H1 (cell line): ENCODE results near the gene CCDC82. TPM values are rescaled to one million over a fixed set of nuclear protein-coding genes. Genes with fewer than 3 reads are reported as not detected.

Experiments
- CHD1 ChIP-seq: IDR thresholded peaks from 2 replicates; pipeline ENCODE4 v1.6.1; 2012; ENCODE audit warnings: low read depth, low read length, improper control_type of control experiment
- CTBP2 ChIP-seq: IDR thresholded peaks from 2 replicates; pipeline ENCODE4 v1.7.0; 2011; ENCODE audit warnings: borderline replicate concordance, mild to moderate bottlenecking, moderate library complexity, mixed read lengths, low read length; ENCODE audit not compliant: insufficient read depth, insufficient read length
- EP300 ChIP-seq, 2 experiments: IDR thresholded peaks; 1 replicate in 1 of 2; 2 replicates in 1 of 2; pipeline ENCODE4 v1.6.1; 2011 to 2012; ENCODE audit warnings: low read depth in 2 of 2, low read length in 2 of 2, mild to moderate bottlenecking in 2 of 2, borderline replicate concordance in 1 of 2, inconsistent platforms in 1 of 2, moderate library complexity in 1 of 2
- EZH2 ChIP-seq: fragments of 200-600 bp; sonication (generic); IDR thresholded peaks from 2 replicates; pipeline ENCODE4 v1.7.1; 2012; ENCODE audit warnings: low read depth, mild to moderate bottlenecking, moderate library complexity, low read length, inconsistent platforms; ENCODE audit not compliant: severe bottlenecking
- PHF8 ChIP-seq: fragments of 200-600 bp; sonication (generic); conservative IDR thresholded peaks from 2 replicates; pipeline ENCODE4 v1.7.1; 2012; ENCODE audit warnings: low read depth, mild to moderate bottlenecking, inconsistent platforms, low read length, moderate library complexity
- RAD21 ChIP-seq, 2 experiments: IDR thresholded peaks in 1 of 2; conservative IDR thresholded peaks in 1 of 2; 2 replicates each; pipeline ENCODE4 v1.6.1; 2011; ENCODE audit warnings: low read depth in 2 of 2, low read length in 2 of 2, improper control_type of control experiment in 1 of 2, inconsistent platforms in 1 of 2, mild to moderate bottlenecking in 1 of 2, moderate library complexity in 1 of 2
- YY1 ChIP-seq: IDR thresholded peaks from 2 replicates; pipeline ENCODE4 v1.6.1; 2011; ENCODE audit warnings: low read depth, mild to moderate bottlenecking, low read length
- polyA plus RNA-seq, 7 experiments: library from polyadenylated mRNA; depleted of rRNA in 3 of 7; stranded (reverse) in 5 of 7; unstranded in 2 of 7; fragments of >200 nt in 5 of 7; fragments of 200-250 nt in 2 of 7; gene quantifications; 1 replicate in 5 of 7; 2 replicates in 1 of 7; 4 replicates in 1 of 7; pipeline versions ENCODE4 v1.2.1 to v1.2.3, GENCODE V29; 2011 to 2013; ENCODE audit warnings: missing spikeins in 2 of 7, mixed read lengths in 2 of 7
- total RNA-seq: library from RNA; stranded (reverse); fragmentation: NEBNext Ultra II Directional; extraction: Animal tissue kit (Norgen Biotek cat#: 25700); gene quantifications from 2 replicates; pipeline ENCODE4 v1.2.1, GENCODE V29; 2021

CCDC82 gene
- total and polyA plus RNA-seq, 2 of the 8 experiments (the other 6 are each of a cell fraction or from before 2014, with no cell fraction given), result 6.0 to 15.2 TPM

- TF ChIP-seq RAD21 (IDR thresholded peaks at IDR 0.05 in 1 of 2, conservative IDR thresholded peaks at IDR 0.05 in 1 of 2; ENCODE audit: low read depth in 2 of 2, low read length in 2 of 2) (no peak), CTBP2 (no peak), PHF8 (no peak), EP300 (IDR thresholded peaks at IDR 0.05; ENCODE audit: borderline replicate concordance in 1 of 2, low read depth in 2 of 2, low read length in 2 of 2) (no peak), CHD1 (no peak), YY1 (no peak), EZH2 (no peak)
These were observed 61.2 kb downstream of the CCDC82 start (continued) for GRCh38 chr11:96328395-96329010.
